HG03095 (cell line): ENCODE measurements around the gene AGAP9.
A peak's percentile ranks its signal among the peaks of the same experiment; 100 is the strongest.
"Not testable (repeated sequence)": the region's sequence is repeated elsewhere in the genome, so short reads cannot be mapped to it uniquely, and the experiment has no call there.

Experiments
- ATAC-seq: cut with Tn5 transposase; IDR thresholded peaks from one replicate; pipeline ENCODE4 v1.9.1; 2021; ENCODE audit warnings: moderate library complexity; ENCODE audit not compliant: unreplicated experiment

The AGAP9 gene

DNA sequence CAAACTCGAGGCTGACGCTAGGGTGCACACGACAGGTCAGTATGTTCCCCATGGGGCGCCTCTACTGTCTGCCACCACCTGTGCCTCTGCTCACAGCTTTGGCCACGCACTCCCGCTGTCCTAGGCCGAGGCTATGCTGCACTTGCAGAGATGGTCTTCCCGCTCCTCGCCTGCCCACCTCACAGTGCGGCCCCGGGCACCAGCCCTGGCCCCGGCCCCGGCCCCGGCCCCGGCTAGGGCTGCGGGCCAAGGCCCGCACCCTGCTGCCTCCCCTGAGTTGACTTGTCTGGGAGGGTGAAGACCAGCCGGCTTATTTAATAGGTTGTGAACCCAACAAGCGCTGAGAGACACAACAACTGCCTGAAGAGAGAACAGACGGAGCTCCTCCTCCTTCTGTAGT is at the start of gene AGAP9:
AGAP9 (minus strand) TSS at position 164 of the 400 bp plus-strand sequence; CDS start at position 52, 112 bp downstream.
- not testable (repeated sequence) for ATAC-seq

DNA sequence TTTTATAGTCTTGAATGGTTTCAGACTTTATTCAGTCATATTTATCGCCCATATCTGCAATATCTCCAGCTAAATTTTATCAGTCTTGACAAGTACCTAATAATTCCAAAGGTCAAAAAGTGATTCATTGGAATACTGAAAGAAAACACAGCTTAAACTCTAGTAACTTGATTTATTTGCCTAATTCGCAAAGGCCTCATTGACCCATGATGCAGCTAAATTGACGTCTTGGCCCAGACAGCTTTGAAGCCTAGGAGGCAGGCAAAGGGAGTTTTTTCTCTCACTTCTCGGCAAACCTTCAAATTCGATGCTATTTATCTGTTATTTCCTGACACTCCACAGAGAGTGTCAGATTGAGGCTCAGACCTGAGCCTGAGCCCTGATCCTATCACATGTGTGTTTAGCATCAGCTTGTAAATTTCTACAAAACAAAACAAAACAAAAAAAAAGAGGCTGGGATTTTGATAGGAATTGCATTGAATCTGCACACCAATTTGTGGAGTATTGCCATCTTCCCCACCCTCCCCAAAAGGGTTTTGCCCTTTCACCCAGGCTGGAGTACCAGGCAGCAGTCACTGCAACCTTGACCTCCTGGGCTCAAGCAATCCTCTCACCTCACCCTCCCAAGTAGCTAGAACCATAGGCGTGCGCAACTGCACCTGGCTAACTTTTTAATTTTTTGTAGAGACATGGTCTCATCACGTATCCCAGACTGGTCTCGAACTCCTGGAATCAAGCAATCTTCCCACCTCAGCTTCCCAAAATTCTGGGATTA is 47.9 kb upstream of the AGAP9 start:
- ATAC-seq = not testable (repeated sequence)

GRCh38 chr10:47566757-47567156 is 43.3 kb upstream of the AGAP9 start:
- ATAC-seq = not testable (repeated sequence)

GRCh38 chr10:47566108-47566699 is 42.8 kb upstream of the AGAP9 start:
- not testable (repeated sequence) for ATAC-seq

GRCh38 chr10:47565517-47565920 is 42.1 kb upstream of the AGAP9 start:
- ATAC-seq = not testable (repeated sequence)

DNA sequence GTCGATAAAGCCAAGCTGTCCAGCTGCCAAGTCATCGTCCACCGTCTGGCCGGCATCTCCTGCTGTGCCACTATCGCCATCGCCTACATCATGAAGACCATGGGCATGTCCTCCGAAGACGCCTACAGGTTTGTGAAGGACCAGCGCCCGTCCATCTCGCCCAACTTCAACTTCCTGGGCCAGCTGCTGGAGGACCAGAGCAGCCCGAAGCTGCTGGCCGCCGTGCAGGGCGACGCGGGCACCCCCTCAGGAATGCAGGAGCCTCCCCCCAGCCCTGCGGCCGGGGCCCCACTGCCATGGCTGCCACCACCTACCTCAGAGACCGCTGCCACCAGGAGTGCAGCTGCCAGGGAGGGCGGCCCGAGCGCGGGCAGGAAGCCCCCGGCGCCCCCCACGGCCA is 41.5 kb upstream of the AGAP9 start:
- not testable (repeated sequence) for ATAC-seq

DNA sequence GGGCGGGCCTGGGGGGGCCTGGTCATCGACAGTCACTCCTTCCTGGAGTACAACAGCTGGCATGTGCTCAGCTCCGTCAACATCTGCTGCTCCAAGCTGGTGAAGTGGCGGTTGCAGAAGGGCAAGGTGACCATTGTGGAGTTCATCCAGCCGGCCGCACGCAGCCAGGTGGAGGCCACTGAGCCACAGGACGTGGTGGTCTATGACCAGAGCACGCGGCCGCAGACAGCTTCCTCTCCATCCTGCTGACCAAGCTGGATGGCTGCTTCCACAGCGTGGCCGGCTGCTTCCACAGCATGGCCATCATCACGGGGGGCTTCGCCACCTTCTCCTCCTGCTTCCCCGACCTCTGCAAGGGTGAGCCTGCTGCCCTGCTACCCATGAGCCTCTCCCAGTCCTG is 40.9 kb upstream of the AGAP9 start:
- ATAC-seq = not testable (repeated sequence)

GRCh38 chr10:47560452-47560851 is 37.0 kb upstream of the AGAP9 start:
- ATAC-seq = not testable (repeated sequence)

GRCh38 chr10:47559718-47560308 is 36.4 kb upstream of the AGAP9 start:
- not testable (repeated sequence) for ATAC-seq

DNA sequence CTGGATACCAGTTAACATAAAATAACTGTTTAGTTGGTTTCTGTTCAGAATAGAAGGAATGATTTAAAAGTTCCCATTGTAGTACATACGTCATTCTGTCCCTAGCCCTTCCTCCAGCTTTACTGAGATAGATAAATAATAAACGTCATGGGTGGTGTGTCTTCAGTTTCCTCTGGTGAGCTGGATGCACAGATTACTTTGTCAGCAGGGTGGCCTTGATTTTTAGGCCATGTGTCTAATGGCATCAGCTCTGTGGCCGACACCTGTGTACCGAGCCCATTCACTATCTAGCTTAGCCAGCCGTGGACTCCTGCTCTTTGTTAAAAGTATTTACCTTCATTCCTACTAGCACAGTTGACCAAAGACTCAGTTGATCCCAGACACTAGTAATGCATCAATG is 34.7 kb upstream of the AGAP9 start:
- not testable (repeated sequence) for ATAC-seq

- ATAC-seq = not testable (repeated sequence)
Measured at GRCh38 chr10:47557616-47558015, 34.2 kb upstream of the AGAP9 start.

- not testable (repeated sequence) for ATAC-seq
Measured at GRCh38 chr10:47555334-47555733, 31.9 kb upstream of the AGAP9 start.

DNA sequence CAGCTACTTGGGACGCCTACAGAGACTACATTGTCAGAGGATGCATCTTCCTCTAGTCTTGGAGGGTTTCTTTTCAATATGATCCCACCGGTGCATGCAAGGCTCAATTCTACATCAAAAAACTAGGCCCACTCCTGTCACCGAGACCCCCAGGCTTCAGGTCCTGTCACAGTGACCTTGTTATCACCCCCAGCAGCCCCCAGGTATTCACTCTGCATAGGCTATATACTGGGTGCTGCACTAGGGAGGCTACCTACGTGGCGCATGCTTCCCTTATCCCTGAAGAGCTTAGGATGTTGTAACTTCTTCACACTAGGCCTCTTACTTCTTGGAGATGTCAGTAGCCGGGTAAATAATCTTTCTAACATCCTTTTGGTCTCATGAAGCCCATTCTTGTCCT is 31.1 kb upstream of the AGAP9 start:
- not testable (repeated sequence) for ATAC-seq

DNA sequence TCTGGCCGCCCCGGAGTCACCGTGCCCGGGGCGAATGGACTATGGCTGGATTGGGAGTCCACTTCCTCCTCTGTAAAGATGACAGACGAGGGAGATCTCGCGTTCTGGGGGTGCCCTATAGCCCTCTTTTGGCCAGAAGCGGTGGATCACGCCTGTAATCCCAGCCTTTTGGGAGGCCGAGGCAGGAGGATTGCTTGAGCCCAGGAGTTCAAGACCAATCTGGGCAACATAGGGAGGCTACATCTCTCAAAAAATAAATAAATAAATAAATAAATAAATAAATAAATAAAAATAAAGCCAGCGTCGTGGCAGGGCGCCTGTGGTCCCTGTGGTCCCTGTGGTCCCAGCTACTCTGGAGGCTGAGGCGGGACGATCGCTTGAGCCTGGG is 30.4 kb upstream of the AGAP9 start:
- not testable (repeated sequence) for ATAC-seq

- peak; percentile 77 for ATAC-seq
Measured at GRCh38 chr10:47553214-47553859, 29.9 kb upstream of the AGAP9 start.

GRCh38 chr10:47552719-47553118 is 29.3 kb upstream of the AGAP9 start:
- ATAC-seq = peak; percentile 53

GRCh38 chr10:47547286-47547685 is 23.8 kb upstream of the AGAP9 start:
- not testable (repeated sequence) for ATAC-seq

DNA sequence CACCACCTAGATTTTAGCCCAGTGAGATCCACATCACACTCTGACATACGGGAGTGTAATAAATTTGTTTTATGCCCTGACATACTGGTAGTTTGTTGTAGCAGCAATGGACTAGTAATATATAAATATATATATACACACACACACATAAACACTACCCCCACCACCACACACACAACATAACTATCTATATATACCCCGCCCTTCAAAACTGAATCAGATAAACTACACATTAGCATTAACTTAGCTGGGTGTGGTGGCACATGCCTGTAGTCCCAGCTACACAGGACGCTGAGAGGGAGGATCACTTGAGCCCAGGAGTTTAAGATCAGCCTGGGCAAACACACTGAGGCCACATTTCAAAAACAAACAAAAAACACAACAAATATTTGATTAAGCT is 13.0 kb upstream of the AGAP9 start:
- not testable (repeated sequence) for ATAC-seq

- ATAC-seq = not testable (repeated sequence)
Measured at GRCh38 chr10:47502313-47502712, 21.1 kb downstream of the AGAP9 start.

DNA sequence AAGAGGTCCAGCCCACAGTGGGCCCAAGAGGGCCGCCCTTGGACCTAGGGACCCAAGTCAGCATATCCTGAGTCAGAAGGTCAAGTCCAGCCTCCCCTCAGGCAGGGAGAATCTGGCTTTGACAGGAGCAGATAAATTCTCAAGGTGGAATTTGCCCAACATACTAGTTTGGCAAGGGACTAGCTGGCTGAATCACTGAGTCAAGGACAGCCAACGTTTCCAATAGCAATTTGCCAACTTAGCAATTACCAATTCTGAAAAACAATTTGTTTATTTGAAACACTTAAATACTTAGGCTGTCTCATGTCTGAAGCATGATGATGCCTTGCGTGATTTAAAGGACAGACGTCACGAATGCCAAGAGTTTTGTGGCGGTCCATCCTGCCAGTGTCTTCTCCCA is 29.2 kb downstream of the AGAP9 start:
- not testable (repeated sequence) for ATAC-seq

GRCh38 chr10:47491600-47491999 is 31.8 kb downstream of the AGAP9 start, which contains the start of gene FAM25G:
Gene FAM25G (minus strand): TSS chr10:47491700. CDS start chr10:47491674, 26 bp downstream.
- ATAC-seq = not testable (repeated sequence)
